HepG2 (cell line): ENCODE data around the gene SNX21. TPM values are rescaled to one million over a fixed set of nuclear protein-coding genes. Genes with fewer than 3 reads are reported as not detected.

ENCODE experiments used
- ARID4A ChIP-seq: sonication (generic); formaldehyde crosslinking; IDR thresholded peaks from 2 replicates; pipeline ENCODE4 v1.5.0; 2020; ENCODE audit warnings: mild to moderate bottlenecking, missing genetic modification reagents, borderline replicate concordance
- ARNTL ChIP-seq: sonication (generic); formaldehyde crosslinking; IDR thresholded peaks from 2 replicates; pipeline ENCODE4 v1.4.0; 2020; ENCODE audit warnings: mild to moderate bottlenecking, missing genetic modification reagents
- FOXO4 ChIP-seq: sonication (generic); formaldehyde crosslinking; conservative IDR thresholded peaks from 2 replicates; pipeline ENCODE4 v1.8.1; 2023; ENCODE audit warnings: missing genetic modification reagents
- FOXP1 ChIP-seq, 2 experiments: fragments of 450-650 bp in 1 of 2; IDR thresholded peaks; 2 replicates each; pipeline ENCODE4 v1.6.1; 2017 to 2018; ENCODE audit warnings: antibody characterized with exemption in 1 of 2
- HNF4G ChIP-seq, 2 experiments: sonication (generic) in 1 of 2; formaldehyde crosslinking in 1 of 2; IDR thresholded peaks; 2 replicates each; pipeline versions ENCODE4 v1.4.0 to v1.6.1; 2011 to 2020; ENCODE audit warnings: borderline replicate concordance in 2 of 2, low read depth in 2 of 2, mild to moderate bottlenecking in 2 of 2, low read length in 1 of 2, missing genetic modification reagents in 1 of 2, moderate library complexity in 1 of 2
- HOXA3 ChIP-seq: sonication (generic); formaldehyde crosslinking; IDR thresholded peaks from 2 replicates; pipeline ENCODE4 v1.5.0; 2020; ENCODE audit warnings: missing genetic modification reagents
- MYNN ChIP-seq: sonication (generic); formaldehyde crosslinking; IDR thresholded peaks from 2 replicates; pipeline ENCODE4 v1.4.0; 2020; ENCODE audit warnings: mild to moderate bottlenecking, low read depth, missing genetic modification reagents
- NKX3-1 ChIP-seq: sonication (generic); formaldehyde crosslinking; IDR thresholded peaks from 2 replicates; pipeline ENCODE4 v1.5.0; 2020; ENCODE audit warnings: missing genetic modification reagents
- NONO ChIP-seq, 2 experiments: fragments of 450-650 bp in 1 of 2; sonication (generic) in 1 of 2; formaldehyde crosslinking in 1 of 2; IDR thresholded peaks in 1 of 2; conservative IDR thresholded peaks in 1 of 2; 2 replicates each; pipeline versions ENCODE4 v1.6.1 to v1.8.0; 2017 to 2022; ENCODE audit warnings: mild to moderate bottlenecking in 1 of 2, missing genetic modification reagents in 1 of 2, moderate library complexity in 1 of 2
- PHF21A ChIP-seq: sonication (generic); formaldehyde crosslinking; IDR thresholded peaks from 2 replicates; pipeline ENCODE4 v1.5.0; 2020; ENCODE audit warnings: mild to moderate bottlenecking, missing genetic modification reagents
- POLR2A ChIP-seq, 2 experiments: IDR thresholded peaks; 2 replicates each; pipeline ENCODE4 v1.6.1; 2011; ENCODE audit warnings: low read depth in 2 of 2, low read length in 2 of 2, mild to moderate bottlenecking in 1 of 2, moderate library complexity in 1 of 2; ENCODE audit not compliant: insufficient read depth in 1 of 2
- SMYD3 ChIP-seq: sonication (generic); formaldehyde crosslinking; IDR thresholded peaks from 2 replicates; pipeline ENCODE4 v1.8.1; 2023; ENCODE audit warnings: mild to moderate bottlenecking, missing genetic modification reagents
- TBX2 ChIP-seq: sonication (generic); formaldehyde crosslinking; IDR thresholded peaks from 2 replicates; pipeline ENCODE4 v1.5.0; 2020; ENCODE audit warnings: missing genetic modification reagents, mild to moderate bottlenecking, borderline replicate concordance
- TRAFD1 ChIP-seq: sonication (generic); formaldehyde crosslinking; IDR thresholded peaks from 2 replicates; pipeline ENCODE4 v1.5.1; 2020; ENCODE audit warnings: missing genetic modification reagents, mild to moderate bottlenecking, borderline replicate concordance
- ZFP62 ChIP-seq: sonication (generic); formaldehyde crosslinking; IDR thresholded peaks from 2 replicates; pipeline ENCODE4 v1.4.0; 2020; ENCODE audit warnings: missing genetic modification reagents
- ZMYM3 ChIP-seq: sonication (generic); formaldehyde crosslinking; IDR thresholded peaks from 2 replicates; pipeline ENCODE4 v1.5.1; 2020; ENCODE audit warnings: mild to moderate bottlenecking, missing genetic modification reagents
- ZNF121 ChIP-seq: sonication (generic); formaldehyde crosslinking; IDR thresholded peaks from 2 replicates; pipeline ENCODE4 v1.5.0; 2020; ENCODE audit warnings: mild to moderate bottlenecking, missing genetic modification reagents
- ZNF598 ChIP-seq: sonication (generic); formaldehyde crosslinking; IDR thresholded peaks from 2 replicates; pipeline ENCODE4 v1.5.1; 2020; ENCODE audit warnings: mild to moderate bottlenecking, missing genetic modification reagents, borderline replicate concordance
- ZNF7 ChIP-seq: IDR thresholded peaks from 2 replicates; pipeline ENCODE4 v1.6.1; 2016; ENCODE audit warnings: missing biosample characterization, missing genetic modification reagents
- ZNF777 ChIP-seq: sonication (generic); formaldehyde crosslinking; IDR thresholded peaks from 2 replicates; pipeline ENCODE4 v1.4.0; 2020; ENCODE audit warnings: missing genetic modification reagents
- polyA plus RNA-seq, 8 experiments: library from polyadenylated mRNA; depleted of rRNA in 3 of 8; stranded (reverse) in 7 of 8; unstranded in 1 of 8; fragments of >200 nt; fragmentation: Illumina TruSeq in 4 of 8; extraction: Trizol in 4 of 8; gene quantifications; 2 replicates each; pipeline versions ENCODE4 v1.2.1 to v1.2.3, GENCODE V29; 2011 to 2016; ENCODE audit warnings: low read depth in 4 of 8, missing spikeins in 1 of 8, mixed read lengths in 1 of 8; ENCODE audit not compliant: insufficient read depth in 1 of 8
- total RNA-seq, 5 experiments: library from RNA; depleted of rRNA; stranded (reverse); fragments of >200 nt; fragmentation: Illumina TruSeq; extraction: Trizol; gene quantifications; 2 replicates each; pipeline ENCODE4 v1.2.3, GENCODE V29; 2016; ENCODE audit warnings: low read depth in 1 of 5

SNX21 gene
- total and polyA plus RNA-seq, 2 of the 13 experiments (the other 11 are each of a cell fraction or from before 2014, with no cell fraction given), result 7.7 to 12.8 TPM

GRCh38 chr20:45861221-45862075, 27.8 kb downstream of the SNX21 start (continued):
- TF ChIP-seq NONO (IDR thresholded peaks at IDR 0.05), result no peak
- TF ChIP-seq NONO (CRISPR knock-in tag; conservative IDR thresholded peaks at IDR 0.05), result 0 out of 2 replicates have a peak, but pooled peaks have one; percentile 24
- 0 out of 2 replicates have a peak, but pooled peaks have one; percentile 27 for TF ChIP-seq ARID4A (CRISPR knock-in tag)
- TF ChIP-seq MYNN (CRISPR knock-in tag), result no peak
- peak; percentile 73; the same call in 1 of the 2 replicates for TF ChIP-seq ZMYM3 (CRISPR knock-in tag)
- peak; percentile 22; the same call in 1 of the 2 replicates for TF ChIP-seq ZNF777 (CRISPR knock-in tag)
- TF ChIP-seq SMYD3 (CRISPR knock-in tag), result 0 out of 2 replicates have a peak, but pooled peaks have one; percentile 24
- TF ChIP-seq FOXP1 (IDR thresholded peaks at IDR 0.05), result no peak
- TF ChIP-seq FOXP1 (CRISPR knock-in tag; IDR thresholded peaks at IDR 0.05), result peak; percentile 39; the same call in 1 of the 2 replicates
- 0 out of 2 replicates have a peak, but pooled peaks have one; percentile 52 for TF ChIP-seq FOXO4 (CRISPR knock-in tag)
- TF ChIP-seq NKX3-1, result no peak
- TF ChIP-seq ZNF598 (CRISPR knock-in tag), result 0 out of 2 replicates have a peak, but pooled peaks have one; percentile 61
- no peak for TF ChIP-seq ZFP62 (CRISPR knock-in tag)
- peak; percentile 99 for TF ChIP-seq ZNF121 (CRISPR knock-in tag)
- TF ChIP-seq PHF21A, result peak; percentile 58; the same call in 1 of the 2 replicates
- TF ChIP-seq TRAFD1, result no peak
- TF ChIP-seq HOXA3 (CRISPR knock-in tag), result peak; percentile 36; the same call in 1 of the 2 replicates
- peak; percentile 39; the same call in 1 of the 2 replicates for TF ChIP-seq HNF4G (IDR thresholded peaks at IDR 0.05; ENCODE audit: borderline replicate concordance, low read depth, low read length)
- TF ChIP-seq HNF4G (CRISPR knock-in tag; IDR thresholded peaks at IDR 0.05; ENCODE audit: borderline replicate concordance, low read depth), result no peak
- no peak for TF ChIP-seq POLR2A (IDR thresholded peaks at IDR 0.05; ENCODE audit: insufficient read depth in 1 of 2, low read depth in 2 of 2, low read length in 2 of 2)
- TF ChIP-seq ZNF7 (CRISPR knock-in tag), result no peak
- TF ChIP-seq ARNTL, result no peak
- TF ChIP-seq TBX2 (CRISPR knock-in tag), result peak; percentile 69
